Measurements from ENCODE around the gene IKZF5. TPM values are rescaled to one million over a fixed set of nuclear protein-coding genes. Genes with fewer than 3 reads are reported as not detected.

The IKZF5 gene
- total RNA-seq, 1 donor from 2014 or later = 10.5 TPM

DNA sequence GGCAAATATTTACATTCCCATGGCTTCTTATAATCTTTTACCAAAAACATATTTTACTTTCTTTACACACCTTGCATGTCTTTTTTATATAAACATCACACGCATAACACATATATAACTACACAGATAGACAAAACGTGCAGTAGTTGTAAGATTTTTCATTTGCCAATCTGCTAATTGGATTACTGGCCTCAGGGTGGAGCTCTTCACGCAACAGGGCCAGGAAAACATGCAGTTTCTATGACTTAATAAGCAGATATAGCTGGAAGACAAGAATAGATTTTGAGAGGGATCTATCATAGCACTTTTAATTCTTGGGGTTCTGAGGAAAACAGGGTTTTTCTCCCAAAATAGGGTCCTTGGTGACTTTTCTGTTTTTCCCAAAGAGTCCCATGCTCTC, 12.9 kb upstream of the IKZF5 start:
- TF ChIP-seq, protein P1, sequence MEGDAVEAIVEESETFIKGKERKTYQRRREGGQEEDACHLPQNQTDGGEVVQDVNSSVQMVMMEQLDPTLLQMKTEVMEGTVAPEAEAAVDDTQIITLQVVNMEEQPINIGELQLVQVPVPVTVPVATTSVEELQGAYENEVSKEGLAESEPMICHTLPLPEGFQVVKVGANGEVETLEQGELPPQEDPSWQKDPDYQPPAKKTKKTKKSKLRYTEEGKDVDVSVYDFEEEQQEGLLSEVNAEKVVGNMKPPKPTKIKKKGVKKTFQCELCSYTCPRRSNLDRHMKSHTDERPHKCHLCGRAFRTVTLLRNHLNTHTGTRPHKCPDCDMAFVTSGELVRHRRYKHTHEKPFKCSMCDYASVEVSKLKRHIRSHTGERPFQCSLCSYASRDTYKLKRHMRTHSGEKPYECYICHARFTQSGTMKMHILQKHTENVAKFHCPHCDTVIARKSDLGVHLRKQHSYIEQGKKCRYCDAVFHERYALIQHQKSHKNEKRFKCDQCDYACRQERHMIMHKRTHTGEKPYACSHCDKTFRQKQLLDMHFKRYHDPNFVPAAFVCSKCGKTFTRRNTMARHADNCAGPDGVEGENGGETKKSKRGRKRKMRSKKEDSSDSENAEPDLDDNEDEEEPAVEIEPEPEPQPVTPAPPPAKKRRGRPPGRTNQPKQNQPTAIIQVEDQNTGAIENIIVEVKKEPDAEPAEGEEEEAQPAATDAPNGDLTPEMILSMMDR (IDR thresholded peaks at IDR 0.05) = peak; percentile 30
- H3K9me3 Mint-ChIP-seq (ENCODE audit: unreplicated experiment) = no peaks in the 10 kb centered on the region
- H3K4me3 Mint-ChIP-seq (ENCODE audit: unreplicated experiment) = no peak overlapping the region
- no peaks in the 10 kb centered on the region for H3K4me1 Mint-ChIP-seq (ENCODE audit: unreplicated experiment)
- H3K27me3 Mint-ChIP-seq (ENCODE audit: unreplicated experiment) = no peaks in the 10 kb centered on the region
- no peak overlapping the region for H3K27ac Mint-ChIP-seq (ENCODE audit: unreplicated experiment)
- no peak for DNase-seq (ENCODE audit: extremely low spot score, unreplicated experiment)
- no peaks in the 10 kb centered on the region for H3K36me3 Mint-ChIP-seq (ENCODE audit: unreplicated experiment)

DNA sequence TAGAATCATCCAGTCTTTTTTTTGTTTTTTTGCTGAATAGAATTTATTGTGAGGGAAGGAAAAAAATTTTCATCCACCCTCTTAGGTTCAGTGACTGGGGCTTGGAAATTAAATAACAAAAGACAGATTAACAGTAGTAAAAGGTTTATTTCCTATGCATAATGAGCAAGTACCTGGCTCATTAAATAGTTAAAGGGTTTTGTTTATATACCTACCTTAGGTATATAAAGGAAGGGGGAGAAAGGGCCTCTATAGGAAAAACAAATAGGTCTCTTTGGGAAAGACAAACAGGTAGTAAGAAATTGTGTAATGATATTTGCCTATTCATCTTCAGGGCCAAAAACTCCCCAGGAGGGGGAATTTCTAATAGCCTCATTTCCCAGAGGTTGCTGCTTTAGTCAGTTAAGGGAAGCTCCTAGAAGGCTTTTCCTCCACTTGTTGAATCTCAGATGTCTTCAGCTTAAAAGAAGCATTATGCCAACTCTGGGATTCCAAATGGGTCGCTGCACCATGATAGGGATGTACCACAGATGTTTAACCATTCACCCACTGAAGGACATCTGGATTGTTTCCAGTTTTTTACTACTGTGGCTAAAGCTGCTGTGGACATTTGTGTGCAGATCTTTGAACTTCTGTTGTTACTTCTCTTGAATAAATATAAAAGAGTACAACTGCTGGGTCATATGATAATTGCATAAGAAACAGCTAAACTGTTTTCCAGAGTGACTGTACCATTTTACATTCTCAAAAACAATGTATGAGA, 11.5 kb upstream of the IKZF5 start:
- TF ChIP-seq, protein P1 (IDR thresholded peaks at IDR 0.05) = no peak

DNA sequence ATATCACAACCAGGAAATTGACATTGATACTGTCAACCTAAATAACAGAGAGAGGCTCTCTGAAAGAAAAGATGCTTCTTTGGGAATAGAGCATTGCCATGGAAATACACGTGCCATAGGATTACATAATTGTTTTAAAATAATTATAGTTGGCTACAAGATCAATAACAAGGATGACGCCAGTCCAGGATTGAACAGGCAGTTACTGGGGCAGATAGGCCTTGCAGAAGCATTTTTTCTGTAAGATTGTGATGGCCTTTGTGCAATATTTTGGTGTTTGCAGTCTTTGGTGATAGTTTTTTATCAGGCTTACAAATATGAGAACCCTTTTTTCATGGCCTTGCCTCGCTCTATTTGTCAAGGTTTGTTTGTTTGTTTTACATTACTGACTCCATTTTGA, 10.7 kb upstream of the IKZF5 start:
- H3K27ac Mint-ChIP-seq (ENCODE audit: unreplicated experiment) = no peak overlapping the region
- no peaks in the 10 kb centered on the region for H3K27me3 Mint-ChIP-seq (ENCODE audit: unreplicated experiment)
- no peak for DNase-seq (ENCODE audit: extremely low spot score, unreplicated experiment)
- TF ChIP-seq, protein P1 (IDR thresholded peaks at IDR 0.05) = no peak
- H3K4me3 Mint-ChIP-seq (ENCODE audit: unreplicated experiment) = no peak overlapping the region
- H3K36me3 Mint-ChIP-seq (ENCODE audit: unreplicated experiment) = no peaks in the 10 kb centered on the region
- no peaks in the 10 kb centered on the region for H3K9me3 Mint-ChIP-seq (ENCODE audit: unreplicated experiment)
- H3K4me1 Mint-ChIP-seq (ENCODE audit: unreplicated experiment) = no peaks in the 10 kb centered on the region

More for the DNA sequence above, 11.5 kb upstream of the IKZF5 start:
- no peaks in the 10 kb centered on the region for H3K36me3 Mint-ChIP-seq (ENCODE audit: unreplicated experiment)
- no peak overlapping the region for H3K4me3 Mint-ChIP-seq (ENCODE audit: unreplicated experiment)
- no peak for DNase-seq (ENCODE audit: extremely low spot score, unreplicated experiment)
- no peak overlapping the region for H3K27ac Mint-ChIP-seq (ENCODE audit: unreplicated experiment)
- no peaks in the 10 kb centered on the region for H3K4me1 Mint-ChIP-seq (ENCODE audit: unreplicated experiment)
- H3K27me3 Mint-ChIP-seq (ENCODE audit: unreplicated experiment) = no peaks in the 10 kb centered on the region
- no peaks in the 10 kb centered on the region for H3K9me3 Mint-ChIP-seq (ENCODE audit: unreplicated experiment)

DNA sequence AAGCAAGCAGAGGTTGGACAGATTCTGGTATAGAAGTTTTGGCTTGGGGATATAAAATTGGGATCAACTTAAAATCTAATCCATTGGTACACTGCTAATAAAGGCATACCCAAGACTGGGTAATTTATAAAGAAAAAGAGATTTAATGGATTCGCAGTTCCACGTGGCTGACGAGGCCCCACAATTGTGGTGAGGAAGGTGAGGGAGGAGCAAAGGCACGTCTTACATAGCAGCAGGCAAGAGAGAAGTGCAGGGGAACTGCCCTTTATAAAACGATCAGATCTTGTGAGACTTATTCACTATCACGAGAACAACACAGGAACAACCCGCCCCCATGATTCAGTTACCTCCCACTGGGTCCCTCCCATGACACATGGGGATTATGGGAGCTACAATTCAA, 9.9 kb upstream of the IKZF5 start:
- Mint-ChIP-seq H3K4me1 (ENCODE audit: unreplicated experiment) (no peaks in the 10 kb centered on the region), H3K36me3 (ENCODE audit: unreplicated experiment) (no peaks in the 10 kb centered on the region), H3K4me3 (ENCODE audit: unreplicated experiment) (no peak overlapping the region), H3K27me3 (ENCODE audit: unreplicated experiment) (no peaks in the 10 kb centered on the region), H3K9me3 (ENCODE audit: unreplicated experiment) (no peaks in the 10 kb centered on the region), H3K27ac (ENCODE audit: unreplicated experiment) (no peak overlapping the region)
- no peak for DNase-seq (ENCODE audit: extremely low spot score, unreplicated experiment)
- TF ChIP-seq, protein P1 (IDR thresholded peaks at IDR 0.05) = no peak

DNA sequence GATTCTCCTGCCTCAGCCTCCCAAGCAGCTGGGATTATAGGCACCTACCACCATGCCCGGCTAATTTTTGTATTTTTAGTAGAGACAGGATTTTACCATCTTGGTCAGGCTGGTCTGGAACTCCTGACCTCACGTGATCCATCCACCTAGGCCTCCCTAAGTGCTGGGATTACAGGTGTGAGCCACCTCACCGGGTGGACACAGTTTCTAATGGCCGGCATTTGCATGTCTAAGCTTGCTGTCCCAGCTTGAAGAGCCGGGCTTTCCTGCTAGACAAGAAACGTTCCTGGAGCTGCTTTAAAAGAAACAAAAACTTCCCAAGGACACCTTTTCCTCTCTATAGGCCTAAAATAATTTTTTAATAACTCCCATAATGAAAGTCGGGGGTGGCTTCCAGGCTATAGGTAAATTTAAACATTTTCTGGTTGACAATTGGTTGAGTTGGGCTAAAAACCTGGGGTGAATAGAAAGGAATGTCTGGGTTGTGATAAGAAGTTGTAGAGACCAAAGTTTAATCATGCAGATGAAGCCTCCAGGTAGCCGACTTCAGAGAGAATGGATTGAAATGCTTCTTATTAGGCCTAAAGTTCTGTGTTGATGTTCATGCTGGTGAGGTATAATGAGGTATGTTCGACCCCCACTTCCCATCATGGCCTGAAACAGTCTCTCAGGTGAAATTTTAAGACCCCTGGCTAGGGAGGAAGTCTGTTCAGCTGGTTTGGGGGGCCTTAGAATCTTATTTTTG, 9.0 kb upstream of the IKZF5 start:
- no peak overlapping the region for H3K4me3 Mint-ChIP-seq (ENCODE audit: unreplicated experiment)
- no peaks in the 10 kb centered on the region for H3K27me3 Mint-ChIP-seq (ENCODE audit: unreplicated experiment)
- H3K4me1 Mint-ChIP-seq (ENCODE audit: unreplicated experiment) = no peaks in the 10 kb centered on the region
- H3K27ac Mint-ChIP-seq (ENCODE audit: unreplicated experiment) = no peak overlapping the region
- TF ChIP-seq, protein P1 (IDR thresholded peaks at IDR 0.05) = no peak
- H3K9me3 Mint-ChIP-seq (ENCODE audit: unreplicated experiment) = no peaks in the 10 kb centered on the region
- H3K36me3 Mint-ChIP-seq (ENCODE audit: unreplicated experiment) = no peaks in the 10 kb centered on the region
- DNase-seq (ENCODE audit: extremely low spot score, unreplicated experiment) = no peak

Data from osteocyte (in vitro differentiated cells).